Peyer's patch (tissue), 4 donors: ENCODE data around the gene ATP11C. TPM values are rescaled to one million over a fixed set of nuclear protein-coding genes. Genes with fewer than 3 reads are reported as not detected.
"Not testable (repeated sequence)": the region's sequence is repeated elsewhere in the genome, so short reads cannot be mapped to it uniquely, and the experiment has no call there.

Experiments
- DNase-seq, 3 donors: peaks; one replicate each; pipeline ENCODE4 v3.0.0-alpha.2; 2017 to 2019
- H3K27ac ChIP-seq, 4 donors: fragments of 200-600 bp; sonication (generic); one replicate each; pipeline ENCODE4 v1.5.1; 2016 to 2019
- H3K27me3 ChIP-seq, 2 donors: fragments of 200-600 bp; sonication (generic); one replicate each; pipeline ENCODE4 v1.5.1; 2019
- H3K36me3 ChIP-seq, 3 donors: fragments of 200-600 bp; sonication (generic); one replicate each; pipeline ENCODE4 v1.5.1; 2016 to 2019
- H3K4me1 ChIP-seq, 4 donors: fragments of 200-600 bp; sonication (generic); one replicate each; pipeline ENCODE4 v1.5.1; 2016 to 2019
- H3K4me3 ChIP-seq, 4 donors: fragments of 200-600 bp; sonication (generic); 1 replicate in 3 of 4; 2 replicates in 1 of 4; pipeline ENCODE4 v1.5.1; 2016 to 2019; ENCODE audit warnings: mild to moderate bottlenecking in 1 of 4
- H3K9me3 ChIP-seq, 4 donors: fragments of 200-600 bp; sonication (generic); one replicate each; pipeline ENCODE4 v1.5.1; 2016 to 2019; ENCODE audit warnings: mild to moderate bottlenecking in 1 of 4
- POLR2A ChIP-seq, 2 donors: fragments of 450-650 bp; IDR thresholded peaks; one replicate each; pipeline ENCODE4 v1.5.1; 2017; ENCODE audit warnings: antibody characterized with exemption in 2 of 2, mild to moderate bottlenecking in 2 of 2, moderate library complexity in 2 of 2
- total RNA-seq, 4 donors: library from RNA; depleted of rRNA; stranded (reverse); fragments of >200 nt; gene quantifications; one replicate each; pipeline ENCODE4 v1.1.0, GENCODE V29; 2016
- TF ChIP-seq, protein P1 (sequence below), 6 experiments: fragments of 450-650 bp in 4 of 6; fragments of 200-600 bp in 2 of 6; sonication (generic) in 1 of 6; IDR thresholded peaks; one replicate each; pipeline ENCODE4 v1.5.1; 2017 to 2019; ENCODE audit warnings: antibody characterized with exemption in 6 of 6, mild to moderate bottlenecking in 3 of 6, moderate library complexity in 1 of 6

Gene ATP11C
- total RNA-seq, 4 donors from 2014 or later, result 8.9 to 46.2 (median 13.1) TPM

DNA sequence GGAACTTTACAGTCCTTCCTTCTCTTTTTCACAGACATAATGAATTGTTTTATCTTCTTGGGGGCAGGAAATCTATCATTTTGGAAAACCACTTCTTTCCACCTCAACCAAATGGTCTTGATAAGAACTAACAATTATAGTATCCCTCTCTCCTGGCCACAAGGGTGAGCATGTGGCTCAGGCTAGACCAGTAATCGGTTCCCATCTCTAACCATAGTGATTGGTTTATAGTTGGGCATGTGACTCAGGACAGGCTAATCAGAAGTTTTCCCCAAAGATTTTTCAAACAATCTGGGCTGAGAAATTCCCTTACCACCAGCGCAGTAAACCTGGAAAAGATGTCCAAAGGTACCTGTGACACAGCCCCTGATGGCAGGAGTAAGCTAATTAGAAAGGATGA lies 36.4 kb upstream of the ATP11C start:
- Histone ChIP-seq H3K4me1 (no peaks in the 10 kb centered on the region), H3K36me3 (no peaks in the 10 kb centered on the region), H3K27ac (no peak overlapping the region), H3K9me3 (no peaks in the 10 kb centered on the region), H3K4me3 (no peak overlapping the region), H3K27me3 (no peaks in the 10 kb centered on the region)
- DNase-seq, result no peak
- TF ChIP-seq POLR2A (IDR thresholded peaks at IDR 0.05), result no peak
- TF ChIP-seq, protein P1, sequence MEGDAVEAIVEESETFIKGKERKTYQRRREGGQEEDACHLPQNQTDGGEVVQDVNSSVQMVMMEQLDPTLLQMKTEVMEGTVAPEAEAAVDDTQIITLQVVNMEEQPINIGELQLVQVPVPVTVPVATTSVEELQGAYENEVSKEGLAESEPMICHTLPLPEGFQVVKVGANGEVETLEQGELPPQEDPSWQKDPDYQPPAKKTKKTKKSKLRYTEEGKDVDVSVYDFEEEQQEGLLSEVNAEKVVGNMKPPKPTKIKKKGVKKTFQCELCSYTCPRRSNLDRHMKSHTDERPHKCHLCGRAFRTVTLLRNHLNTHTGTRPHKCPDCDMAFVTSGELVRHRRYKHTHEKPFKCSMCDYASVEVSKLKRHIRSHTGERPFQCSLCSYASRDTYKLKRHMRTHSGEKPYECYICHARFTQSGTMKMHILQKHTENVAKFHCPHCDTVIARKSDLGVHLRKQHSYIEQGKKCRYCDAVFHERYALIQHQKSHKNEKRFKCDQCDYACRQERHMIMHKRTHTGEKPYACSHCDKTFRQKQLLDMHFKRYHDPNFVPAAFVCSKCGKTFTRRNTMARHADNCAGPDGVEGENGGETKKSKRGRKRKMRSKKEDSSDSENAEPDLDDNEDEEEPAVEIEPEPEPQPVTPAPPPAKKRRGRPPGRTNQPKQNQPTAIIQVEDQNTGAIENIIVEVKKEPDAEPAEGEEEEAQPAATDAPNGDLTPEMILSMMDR (IDR thresholded peaks at IDR 0.05), result no peak

DNA sequence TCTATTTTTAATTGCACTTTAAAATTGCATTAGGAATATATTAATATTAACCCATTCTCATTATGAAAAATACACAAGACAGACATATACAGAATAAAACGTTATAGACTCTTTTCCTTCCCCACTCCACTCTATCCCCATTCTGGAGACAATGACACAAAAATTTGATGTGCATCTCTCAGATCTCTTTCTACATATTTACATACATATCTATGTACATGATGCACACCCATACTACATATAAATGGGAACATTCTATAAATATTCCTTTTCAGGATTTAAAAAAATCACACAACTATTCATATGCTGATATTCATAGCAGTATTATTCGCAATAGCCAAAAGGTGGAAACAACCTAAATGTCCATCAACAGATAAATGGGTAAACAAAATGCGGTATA lies 34.9 kb upstream of the ATP11C start:
- Histone ChIP-seq H3K27ac (no peak overlapping the region), H3K9me3 (no peaks in the 10 kb centered on the region), H3K36me3 (no peaks in the 10 kb centered on the region), H3K4me1 (no peaks in the 10 kb centered on the region), H3K27me3 (no peaks in the 10 kb centered on the region), H3K4me3 (no peak overlapping the region)
- TF ChIP-seq POLR2A (IDR thresholded peaks at IDR 0.05), result no peak
- TF ChIP-seq, protein P1 (IDR thresholded peaks at IDR 0.05), result no peak
- no peak for DNase-seq

DNA sequence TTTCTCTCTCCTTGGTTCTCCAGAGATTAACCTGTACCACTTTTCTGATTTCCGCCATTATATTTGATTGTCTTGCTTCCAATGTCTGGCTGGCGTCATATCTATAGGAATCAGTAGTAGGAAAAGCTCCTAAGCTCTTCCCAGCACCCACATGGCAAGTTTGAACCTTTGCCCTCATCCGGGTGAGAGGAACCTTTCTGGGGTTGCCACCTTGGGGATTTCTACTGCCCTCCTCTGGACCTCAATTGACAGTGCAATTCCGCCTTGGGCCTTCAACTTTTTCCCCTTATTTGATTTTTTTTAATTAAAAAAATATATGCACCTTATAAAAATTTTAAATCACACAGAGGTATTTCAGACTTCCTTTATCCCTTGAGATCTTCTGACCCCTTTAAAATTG lies 34.4 kb upstream of the ATP11C start:
- Histone ChIP-seq H3K9me3 (no peaks in the 10 kb centered on the region), H3K36me3 (no peaks in the 10 kb centered on the region), H3K4me1 (no peaks in the 10 kb centered on the region), H3K4me3 (no peak overlapping the region), H3K27me3 (no peaks in the 10 kb centered on the region), H3K27ac (no peak overlapping the region)
- TF ChIP-seq, protein P1 (IDR thresholded peaks at IDR 0.05), result no peak
- no peak for TF ChIP-seq POLR2A (IDR thresholded peaks at IDR 0.05)
- no peak for DNase-seq

DNA sequence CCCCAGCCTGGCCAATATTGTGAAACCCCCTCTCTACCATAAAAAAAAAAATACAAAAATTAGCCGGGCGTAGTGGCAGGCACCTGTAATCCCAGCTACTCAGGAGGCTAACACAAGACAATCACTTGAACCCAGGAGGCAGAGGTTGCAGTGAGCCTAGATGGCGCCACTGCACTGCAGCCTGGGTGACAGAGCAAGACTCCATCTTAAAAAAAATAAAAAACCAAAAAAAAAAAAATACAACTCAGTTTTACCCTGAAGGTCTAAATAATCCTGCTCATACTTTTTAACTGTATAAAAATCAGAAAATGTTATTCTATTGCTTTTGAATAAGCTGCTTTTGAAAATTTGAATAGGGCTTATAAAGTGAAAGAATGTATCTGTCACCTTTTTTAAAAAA lies 33.3 kb upstream of the ATP11C start:
- H3K4me1 ChIP-seq, H3K27me3 ChIP-seq, H3K27ac ChIP-seq, H3K4me3 ChIP-seq, H3K36me3 ChIP-seq, DNase-seq, H3K9me3 ChIP-seq: not testable (repeated sequence)

DNA sequence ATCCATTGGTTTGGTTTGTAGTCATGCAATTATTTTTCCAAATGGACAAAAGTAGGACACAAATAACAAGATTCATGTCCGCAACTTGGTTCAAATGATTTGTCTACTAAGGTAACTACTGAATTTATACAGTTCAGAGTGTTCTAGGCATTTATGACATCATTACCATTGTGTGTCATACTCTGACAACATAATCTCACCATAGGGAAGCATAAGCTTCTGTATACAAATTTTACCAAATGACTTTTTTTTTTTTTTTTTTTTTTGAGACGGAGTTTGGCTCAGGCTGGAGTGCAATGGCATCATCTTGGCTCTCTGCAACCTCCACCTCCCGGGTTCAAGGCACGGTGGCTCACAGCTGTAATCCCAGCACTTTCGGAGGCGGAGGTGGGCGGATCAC lies 32.6 kb upstream of the ATP11C start, which contains the start of gene CXorf66:
Gene CXorf66, minus strand, starts transcription at position 101 of the 400 bp plus-strand sequence. Its CDS starts 25 bp downstream, at position 76.
- Histone ChIP-seq H3K27me3 (no peaks in the 10 kb centered on the region), H3K9me3 (no peaks in the 10 kb centered on the region), H3K4me1 (no peaks in the 10 kb centered on the region), H3K27ac (no peak within 1 kb of the TSS), H3K36me3 (no peaks in the 10 kb centered on the region), H3K4me3 (no peak within 1 kb of the TSS)
- no peak for DNase-seq
- TF ChIP-seq, protein P1 (IDR thresholded peaks at IDR 0.05), result no peak
- no peak for TF ChIP-seq POLR2A (IDR thresholded peaks at IDR 0.05)

DNA sequence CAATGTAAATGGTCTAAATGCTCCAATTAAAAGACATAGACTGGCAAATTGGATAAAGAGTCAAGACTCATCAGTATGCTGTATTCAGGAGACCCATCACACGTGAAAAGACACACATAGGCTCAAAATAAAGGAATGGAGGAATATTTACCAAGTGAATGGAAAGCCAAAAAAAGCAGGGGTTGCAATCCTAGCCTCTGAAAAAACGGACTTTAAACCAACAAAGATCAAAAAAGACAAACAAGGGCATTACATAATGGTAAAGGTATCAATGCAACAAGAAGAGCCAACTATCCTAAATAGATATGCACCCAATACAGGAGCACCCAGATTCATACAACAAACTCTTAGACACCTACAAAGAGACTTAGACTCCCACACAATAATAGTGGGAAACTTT lies 28.2 kb upstream of the ATP11C start:
- H3K27ac ChIP-seq, H3K36me3 ChIP-seq, H3K4me1 ChIP-seq, H3K4me3 ChIP-seq, DNase-seq, H3K9me3 ChIP-seq, H3K27me3 ChIP-seq: not testable (repeated sequence)

DNA sequence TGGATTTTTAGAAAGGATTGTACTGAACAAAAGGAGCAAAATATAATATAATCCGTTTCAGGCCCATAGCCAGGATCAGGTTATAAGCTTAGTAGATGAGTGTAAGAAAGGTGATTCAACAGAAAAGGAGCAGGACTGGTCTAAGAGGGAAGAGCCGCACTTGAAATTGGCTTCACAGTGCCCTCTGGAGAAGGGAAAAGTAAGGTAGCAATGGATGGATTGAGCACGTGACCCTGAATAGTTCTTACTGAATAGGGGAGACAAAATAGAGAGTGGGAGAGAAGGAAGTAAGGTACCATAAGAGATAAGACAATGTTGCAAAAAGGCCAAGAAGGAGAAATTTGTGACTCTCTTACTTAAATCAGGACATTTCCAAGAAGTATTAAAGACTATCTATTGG lies 16.9 kb upstream of the ATP11C start:
- H3K4me3 ChIP-seq, result no peak overlapping the region
- H3K9me3 ChIP-seq, result no peaks in the 10 kb centered on the region
- TF ChIP-seq, protein P1 (IDR thresholded peaks at IDR 0.05), result no peak
- TF ChIP-seq POLR2A (IDR thresholded peaks at IDR 0.05), result no peak
- DNase-seq, result no peak
- H3K4me1 ChIP-seq, result no peaks in the 10 kb centered on the region
- no peaks in the 10 kb centered on the region for H3K36me3 ChIP-seq
- no peak overlapping the region for H3K27ac ChIP-seq
- H3K27me3 ChIP-seq, result no peaks in the 10 kb centered on the region
